Measurements from ENCODE around the gene DPPA5.
"Not testable (repeated sequence)": the region's sequence is repeated elsewhere in the genome, so short reads cannot be mapped to it uniquely, and the experiment has no call there.

The DPPA5 gene

GRCh38 chr6:73395875-73396274 is 41.8 kb upstream of the DPPA5 start:
- TF ChIP-seq TCF4 (CRISPR knock-in tag; IDR thresholded peaks at IDR 0.05; ENCODE audit: borderline replicate concordance): no peak
- no peak for TF ChIP-seq ZFP30 (CRISPR knock-in tag; IDR thresholded peaks at IDR 0.05)
- TF ChIP-seq RARB (CRISPR knock-in tag; IDR thresholded peaks at IDR 0.05): no peak
- no peak for TF ChIP-seq ZNF565 (CRISPR knock-in tag; conservative IDR thresholded peaks at IDR 0.05; ENCODE audit: low read depth)
- TF ChIP-seq, protein P1, sequence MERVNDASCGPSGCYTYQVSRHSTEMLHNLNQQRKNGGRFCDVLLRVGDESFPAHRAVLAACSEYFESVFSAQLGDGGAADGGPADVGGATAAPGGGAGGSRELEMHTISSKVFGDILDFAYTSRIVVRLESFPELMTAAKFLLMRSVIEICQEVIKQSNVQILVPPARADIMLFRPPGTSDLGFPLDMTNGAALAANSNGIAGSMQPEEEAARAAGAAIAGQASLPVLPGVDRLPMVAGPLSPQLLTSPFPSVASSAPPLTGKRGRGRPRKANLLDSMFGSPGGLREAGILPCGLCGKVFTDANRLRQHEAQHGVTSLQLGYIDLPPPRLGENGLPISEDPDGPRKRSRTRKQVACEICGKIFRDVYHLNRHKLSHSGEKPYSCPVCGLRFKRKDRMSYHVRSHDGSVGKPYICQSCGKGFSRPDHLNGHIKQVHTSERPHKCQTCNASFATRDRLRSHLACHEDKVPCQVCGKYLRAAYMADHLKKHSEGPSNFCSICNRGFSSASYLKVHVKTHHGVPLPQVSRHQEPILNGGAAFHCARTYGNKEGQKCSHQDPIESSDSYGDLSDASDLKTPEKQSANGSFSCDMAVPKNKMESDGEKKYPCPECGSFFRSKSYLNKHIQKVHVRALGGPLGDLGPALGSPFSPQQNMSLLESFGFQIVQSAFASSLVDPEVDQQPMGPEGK (CRISPR knock-in tag; IDR thresholded peaks at IDR 0.05; ENCODE audit: borderline replicate concordance): no peak
- no peak for ATAC-seq

DNA sequence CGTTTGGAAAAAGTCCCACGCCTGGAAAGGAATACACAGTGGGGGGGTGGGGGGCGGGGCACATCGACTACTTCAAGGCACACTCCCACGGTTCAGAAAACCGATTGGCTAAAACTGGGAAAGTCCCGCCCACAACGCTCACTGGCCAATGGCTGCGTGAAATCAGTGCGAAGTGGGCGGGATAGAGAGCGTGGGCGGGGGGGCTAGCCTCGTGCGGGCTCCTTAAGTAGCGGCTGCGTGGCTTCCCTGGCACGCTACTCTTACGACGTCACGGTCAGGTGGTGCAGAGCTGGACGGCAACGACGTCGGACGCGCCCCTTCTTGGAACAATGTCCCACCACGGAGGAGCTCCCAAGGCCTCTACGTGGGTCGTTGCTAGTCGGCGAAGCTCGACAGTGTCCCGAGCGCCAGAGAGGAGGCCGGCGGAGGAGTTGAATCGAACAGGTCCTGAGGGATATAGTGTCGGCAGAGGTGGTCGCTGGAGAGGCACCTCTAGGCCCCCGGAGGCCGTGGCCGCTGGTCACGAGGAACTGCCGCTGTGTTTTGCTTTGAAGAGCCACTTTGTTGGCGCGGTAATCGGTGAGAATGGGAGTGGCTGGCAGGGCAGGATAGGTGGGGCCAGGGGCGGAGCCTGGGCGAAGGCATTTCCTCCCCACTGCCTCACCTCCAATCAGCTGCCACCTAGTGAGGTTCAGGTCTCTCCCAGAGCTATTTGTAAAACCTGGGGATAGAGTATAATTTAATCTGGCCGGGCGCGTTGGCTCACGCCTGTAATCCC is 40.7 kb upstream of the DPPA5 start, which contains the start of gene DDX43:
Gene DDX43 (plus strand): TSS at position 252 of the 778 bp plus-strand sequence. CDS start 78 bp downstream, at position 330.
- TF ChIP-seq SNAI2 (CRISPR knock-in tag; IDR thresholded peaks at IDR 0.05): no peak
- ATAC-seq: no peak

DNA sequence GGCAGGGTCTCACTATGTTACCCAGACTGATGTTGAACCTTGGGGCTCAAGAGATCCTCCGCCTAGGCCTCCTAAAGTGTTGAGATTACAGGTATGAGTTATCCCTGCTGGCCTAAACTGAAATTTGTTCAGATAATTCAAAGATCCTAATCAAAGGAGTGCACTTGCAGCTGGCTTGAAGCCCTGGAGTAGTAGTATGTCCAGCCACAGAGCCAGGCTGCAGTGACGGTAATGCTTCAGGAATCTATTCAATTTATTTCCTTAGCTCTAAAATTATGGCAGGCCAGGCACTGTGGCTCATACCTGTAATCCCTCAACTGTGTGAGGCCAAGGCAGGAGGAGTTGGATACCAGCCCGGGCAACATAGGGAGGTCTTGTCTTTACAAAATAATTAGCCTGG is 39.2 kb upstream of the DPPA5 start:
- no peak for ATAC-seq
- TF ChIP-seq ZNF565 (CRISPR knock-in tag; conservative IDR thresholded peaks at IDR 0.05; ENCODE audit: low read depth) (no peak), ZFP30 (CRISPR knock-in tag; IDR thresholded peaks at IDR 0.05) (no peak), ARNTL (CRISPR knock-in tag; IDR thresholded peaks at IDR 0.05; ENCODE audit: borderline replicate concordance, low read depth) (no peak), CSDC2 (CRISPR knock-in tag; IDR thresholded peaks at IDR 0.05) (no peak), PPARA (CRISPR knock-in tag; IDR thresholded peaks at IDR 0.05; ENCODE audit: borderline replicate concordance) (no peak), TOX (CRISPR knock-in tag; IDR thresholded peaks at IDR 0.05; ENCODE audit: borderline replicate concordance) (no peak)

DNA sequence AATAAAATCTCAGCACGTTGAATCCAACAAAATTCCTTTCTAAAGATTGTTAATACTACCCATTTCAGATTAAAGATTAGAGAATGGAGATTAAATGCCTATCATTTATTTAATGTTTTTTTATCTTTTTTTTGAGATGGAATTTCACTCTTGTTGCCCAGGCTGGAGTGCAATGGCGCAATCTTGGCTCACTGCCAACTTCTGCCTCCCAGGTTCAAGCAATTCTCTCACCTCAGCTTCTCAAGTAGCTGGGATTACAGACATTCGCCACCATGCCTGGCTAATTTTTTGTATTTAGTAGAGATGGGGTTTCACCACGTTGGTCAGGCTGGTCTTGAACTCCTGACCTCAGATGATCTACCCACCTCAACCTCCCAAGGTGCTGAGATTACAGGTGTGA is 38.1 kb upstream of the DPPA5 start:
- ATAC-seq: not testable (repeated sequence)

DNA sequence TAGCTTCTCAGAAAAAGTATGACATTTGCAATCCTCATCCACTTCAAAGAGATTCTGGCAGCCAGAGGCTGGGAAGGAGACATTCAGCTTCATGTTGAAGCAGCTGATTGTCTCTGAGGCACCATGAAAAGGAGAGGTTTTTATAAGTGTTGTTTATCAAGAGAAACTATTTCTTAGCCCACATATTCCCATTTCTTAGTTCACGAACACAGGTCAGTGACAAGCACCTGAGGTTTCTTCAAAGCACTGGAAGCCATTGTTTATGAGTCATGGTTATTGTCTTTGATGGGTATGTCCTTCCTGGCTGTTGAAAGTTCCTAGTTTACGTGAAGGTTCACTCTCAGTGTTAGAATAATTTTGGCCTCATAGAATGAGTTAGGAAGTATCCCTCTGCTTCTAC is 37.6 kb upstream of the DPPA5 start:
- TF ChIP-seq ARNTL (CRISPR knock-in tag; IDR thresholded peaks at IDR 0.05; ENCODE audit: borderline replicate concordance, low read depth) (no peak), TCF4 (CRISPR knock-in tag; IDR thresholded peaks at IDR 0.05; ENCODE audit: borderline replicate concordance) (no peak), ZFP3 (CRISPR knock-in tag; IDR thresholded peaks at IDR 0.05) (no peak), PPARA (CRISPR knock-in tag; IDR thresholded peaks at IDR 0.05; ENCODE audit: borderline replicate concordance) (no peak), POU6F1 (CRISPR knock-in tag; IDR thresholded peaks at IDR 0.05; ENCODE audit: borderline replicate concordance, low read depth) (no peak), ZFP30 (CRISPR knock-in tag; IDR thresholded peaks at IDR 0.05) (no peak), OSR1 (CRISPR knock-in tag; IDR thresholded peaks at IDR 0.05) (no peak), TOX (CRISPR knock-in tag; IDR thresholded peaks at IDR 0.05; ENCODE audit: borderline replicate concordance) (no peak), GLIS3 (CRISPR knock-in tag; IDR thresholded peaks at IDR 0.05) (no peak), ZNF70 (CRISPR knock-in tag; IDR thresholded peaks at IDR 0.05) (no peak), ZNF8 (CRISPR knock-in tag; IDR thresholded peaks at IDR 0.05) (no peak), BACH2 (CRISPR knock-in tag; IDR thresholded peaks at IDR 0.05; ENCODE audit: borderline replicate concordance) (no peak), CSDC2 (CRISPR knock-in tag; IDR thresholded peaks at IDR 0.05) (no peak), ESRRG (CRISPR knock-in tag; IDR thresholded peaks at IDR 0.05) (no peak), SNAI2 (CRISPR knock-in tag; IDR thresholded peaks at IDR 0.05) (no peak)
- TF ChIP-seq, protein P2, sequence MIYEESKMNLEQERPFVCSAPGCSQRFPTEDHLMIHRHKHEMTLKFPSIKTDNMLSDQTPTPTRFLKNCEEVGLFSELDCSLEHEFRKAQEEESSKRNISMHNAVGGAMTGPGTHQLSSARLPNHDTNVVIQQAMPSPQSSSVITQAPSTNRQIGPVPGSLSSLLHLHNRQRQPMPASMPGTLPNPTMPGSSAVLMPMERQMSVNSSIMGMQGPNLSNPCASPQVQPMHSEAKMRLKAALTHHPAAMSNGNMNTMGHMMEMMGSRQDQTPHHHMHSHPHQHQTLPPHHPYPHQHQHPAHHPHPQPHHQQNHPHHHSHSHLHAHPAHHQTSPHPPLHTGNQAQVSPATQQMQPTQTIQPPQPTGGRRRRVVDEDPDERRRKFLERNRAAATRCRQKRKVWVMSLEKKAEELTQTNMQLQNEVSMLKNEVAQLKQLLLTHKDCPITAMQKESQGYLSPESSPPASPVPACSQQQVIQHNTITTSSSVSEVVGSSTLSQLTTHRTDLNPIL (CRISPR knock-in tag; IDR thresholded peaks at IDR 0.05; ENCODE audit: low read depth): no peak
- TF ChIP-seq, protein P1 (CRISPR knock-in tag; IDR thresholded peaks at IDR 0.05; ENCODE audit: borderline replicate concordance): no peak
- TF ChIP-seq, protein P3, sequence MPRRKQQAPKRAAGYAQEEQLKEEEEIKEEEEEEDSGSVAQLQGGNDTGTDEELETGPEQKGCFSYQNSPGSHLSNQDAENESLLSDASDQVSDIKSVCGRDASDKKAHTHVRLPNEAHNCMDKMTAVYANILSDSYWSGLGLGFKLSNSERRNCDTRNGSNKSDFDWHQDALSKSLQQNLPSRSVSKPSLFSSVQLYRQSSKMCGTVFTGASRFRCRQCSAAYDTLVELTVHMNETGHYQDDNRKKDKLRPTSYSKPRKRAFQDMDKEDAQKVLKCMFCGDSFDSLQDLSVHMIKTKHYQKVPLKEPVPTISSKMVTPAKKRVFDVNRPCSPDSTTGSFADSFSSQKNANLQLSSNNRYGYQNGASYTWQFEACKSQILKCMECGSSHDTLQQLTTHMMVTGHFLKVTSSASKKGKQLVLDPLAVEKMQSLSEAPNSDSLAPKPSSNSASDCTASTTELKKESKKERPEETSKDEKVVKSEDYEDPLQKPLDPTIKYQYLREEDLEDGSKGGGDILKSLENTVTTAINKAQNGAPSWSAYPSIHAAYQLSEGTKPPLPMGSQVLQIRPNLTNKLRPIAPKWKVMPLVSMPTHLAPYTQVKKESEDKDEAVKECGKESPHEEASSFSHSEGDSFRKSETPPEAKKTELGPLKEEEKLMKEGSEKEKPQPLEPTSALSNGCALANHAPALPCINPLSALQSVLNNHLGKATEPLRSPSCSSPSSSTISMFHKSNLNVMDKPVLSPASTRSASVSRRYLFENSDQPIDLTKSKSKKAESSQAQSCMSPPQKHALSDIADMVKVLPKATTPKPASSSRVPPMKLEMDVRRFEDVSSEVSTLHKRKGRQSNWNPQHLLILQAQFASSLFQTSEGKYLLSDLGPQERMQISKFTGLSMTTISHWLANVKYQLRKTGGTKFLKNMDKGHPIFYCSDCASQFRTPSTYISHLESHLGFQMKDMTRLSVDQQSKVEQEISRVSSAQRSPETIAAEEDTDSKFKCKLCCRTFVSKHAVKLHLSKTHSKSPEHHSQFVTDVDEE (CRISPR knock-in tag; IDR thresholded peaks at IDR 0.05): no peak
- no peak for ATAC-seq
